Measurements from ENCODE around the gene FOSB. TPM values are rescaled to one million over a fixed set of nuclear protein-coding genes. Genes with fewer than 3 reads are reported as not detected.

Gene FOSB
- total and polyA plus RNA-seq, 2 donors (not counting 3 experiments of a cell fraction or from before 2014, with no cell fraction given), result 2.0 to 10.7 TPM

GRCh38 chr19:45499196-45500180, 31.7 kb downstream of the FOSB start:
- peak overlapping the region; percentile 70 for H2AFZ ChIP-seq (ENCODE audit: low read depth, low read length)
- DNase-seq (ENCODE audit: low read depth, low spot score) (peak; percentile 38), FAIRE-seq (peak; percentile 68)
- intact Hi-C loops (cut with micrococcal nuclease) (no loop called here), dilution Hi-C loops (cut with MboI; ENCODE audit: extremely low pct_ligation_motif_present, low sequenced_read_pairs) (no loop called here)
- peaks cover 8 to 16% of the 10 kb centered on the region in 2 experiments for H3K27me3 ChIP-seq (ENCODE audit: control insufficient read depth in 2 of 2, insufficient read depth in 2 of 2, low read length in 2 of 2)
- H3K27ac ChIP-seq (ENCODE audit: insufficient read depth, low read depth, low read length), result no peak overlapping the region
- peaks cover 16% of the 10 kb centered on the region for H3K4me1 ChIP-seq (ENCODE audit: control insufficient read depth, extremely low read depth, insufficient read depth, low read length)
- no TSS peak for BruUV-seq (replicated peaks)
- no peaks in the 10 kb centered on the region for H4K20me1 ChIP-seq (replicated peaks; ENCODE audit: control insufficient read depth, extremely low read depth, insufficient read depth, low read length)
- H3K9ac ChIP-seq (replicated peaks; ENCODE audit: extremely low read depth, insufficient read depth, low read length), result no peak overlapping the region
- no peaks in the 10 kb centered on the region for H3K79me2 ChIP-seq (ENCODE audit: control insufficient read depth, insufficient read depth, low read length)
- peak overlapping the region; percentile 54 for H3K4me2 ChIP-seq (ENCODE audit: insufficient read depth, low read length)
- peak; percentile 68 for TF ChIP-seq MAX (IDR thresholded peaks at IDR 0.05; ENCODE audit: insufficient read depth, insufficient read length)
- TF ChIP-seq POLR2A (IDR thresholded peaks at IDR 0.05; ENCODE audit: low read depth, low read length), result no peak
- CTCF ChIA-PET, result interaction anchor here (0.7 to 2.6 kb wide), 5 partner anchors 9 to 143 kb away, joined by 3 to 12 read pairs (median 6); no protein-coding TSS in a partner anchor
- no peaks in the 10 kb centered on the region for H3K9me3 ChIP-seq (replicated peaks; ENCODE audit: control insufficient read depth, insufficient read depth, low read length)
- no peaks in the 10 kb centered on the region for H3K36me3 ChIP-seq (ENCODE audit: control insufficient read depth in 2 of 2, extremely low read depth in 1 of 2, insufficient read depth in 2 of 2, low read length in 2 of 2)
- POLR2A ChIA-PET, result no interaction called here
- H3K9me1 ChIP-seq (replicated peaks; ENCODE audit: control insufficient read depth, extremely low read depth, insufficient read depth, low read length), result no peaks in the 10 kb centered on the region
- H3K4me3 ChIP-seq (replicated peaks in 1 of 3; ENCODE audit: insufficient read depth in 1 of 3, low read depth in 1 of 3, low read length in 3 of 3), result no peak overlapping the region

GRCh38 chr19:45500918-45501729, 33.3 kb downstream of the FOSB start:
- CTCF ChIA-PET, result interaction anchor here (2.6 kb wide), 1 partner anchor 15 kb away, joined by 12 read pairs; no protein-coding TSS in a partner anchor
- no peak overlapping the region for H3K27ac ChIP-seq (ENCODE audit: insufficient read depth, low read depth, low read length)
- DNase-seq (ENCODE audit: low read depth, low spot score), result no peak
- FAIRE-seq, result no peak
- TF ChIP-seq JUN (IDR thresholded peaks at IDR 0.05; ENCODE audit: borderline replicate concordance, insufficient read depth, insufficient read length, low read depth) (peak; percentile 12), MYC (IDR thresholded peaks at IDR 0.05; ENCODE audit: low read depth, low read length) (no peak)
- no TSS peak for BruUV-seq (replicated peaks)
- H4K20me1 ChIP-seq (replicated peaks; ENCODE audit: control insufficient read depth, extremely low read depth, insufficient read depth, low read length), result no peaks in the 10 kb centered on the region
- H3K9me1 ChIP-seq (replicated peaks; ENCODE audit: control insufficient read depth, extremely low read depth, insufficient read depth, low read length), result no peaks in the 10 kb centered on the region
- no peaks in the 10 kb centered on the region for H3K79me2 ChIP-seq (ENCODE audit: control insufficient read depth, insufficient read depth, low read length)
- H3K9me3 ChIP-seq (replicated peaks; ENCODE audit: control insufficient read depth, insufficient read depth, low read length), result no peaks in the 10 kb centered on the region
- H3K36me3 ChIP-seq (ENCODE audit: control insufficient read depth in 2 of 2, extremely low read depth in 1 of 2, insufficient read depth in 2 of 2, low read length in 2 of 2), result no peaks in the 10 kb centered on the region
- H3K4me2 ChIP-seq (ENCODE audit: insufficient read depth, low read length), result no peak overlapping the region
- H2AFZ ChIP-seq (ENCODE audit: low read depth, low read length), result no peak overlapping the region
- peaks cover under 1 to 7% of the 10 kb centered on the region in 2 experiments for H3K27me3 ChIP-seq (ENCODE audit: control insufficient read depth in 2 of 2, insufficient read depth in 2 of 2, low read length in 2 of 2)
- POLR2A ChIA-PET, result no interaction called here
- no peak overlapping the region for H3K9ac ChIP-seq (replicated peaks; ENCODE audit: extremely low read depth, insufficient read depth, low read length)
- H3K4me3 ChIP-seq (replicated peaks in 1 of 3; ENCODE audit: insufficient read depth in 1 of 3, low read depth in 1 of 3, low read length in 3 of 3), result no peak overlapping the region
- intact Hi-C loops (cut with micrococcal nuclease) (no loop called here), dilution Hi-C loops (cut with MboI; ENCODE audit: extremely low pct_ligation_motif_present, low sequenced_read_pairs) (no loop called here)
- H3K4me1 ChIP-seq (ENCODE audit: control insufficient read depth, extremely low read depth, insufficient read depth, low read length), result peaks cover 21% of the 10 kb centered on the region

Measured in endothelial cell of umbilical vein (primary cell).